Upper lobe of left lung (tissue), 6 donors: Measurements from ENCODE around the gene SMG1. TPM values are rescaled to one million over a fixed set of nuclear protein-coding genes. Genes with fewer than 3 reads are reported as not detected.
"Not testable (repeated sequence)": the region's sequence is repeated elsewhere in the genome, so short reads cannot be mapped to it uniquely, and the experiment has no call there.

Experiments
- ATAC-seq, 2 donors: fragments of 200-7000 bp; cut with Tn5 transposase; one replicate each; pipeline ENCODE4 v1.9.1; 2022; ENCODE audit warnings: mild to moderate bottlenecking in 2 of 2, moderate library complexity in 2 of 2; ENCODE audit not compliant: low FRiP score in 2 of 2
- DNase-seq, 2 donors: peaks; one replicate each; pipeline ENCODE4 v3.0.0-alpha.2; 2019 to 2020
- H3K27ac ChIP-seq, 4 donors: fragments of 200-600 bp; sonication (generic); one replicate each; pipeline ENCODE4 v1.5.1; 2016 to 2019
- H3K27me3 ChIP-seq, 4 donors: fragments of 200-600 bp; sonication (generic); one replicate each; pipeline ENCODE4 v1.5.1; 2017 to 2019
- H3K36me3 ChIP-seq, 4 donors: fragments of 200-600 bp; sonication (generic); one replicate each; pipeline ENCODE4 v1.5.1; 2016 to 2019
- H3K4me1 ChIP-seq, 4 donors: fragments of 200-600 bp; sonication (generic); one replicate each; pipeline ENCODE4 v1.5.1; 2018 to 2019
- H3K4me3 ChIP-seq, 4 donors: fragments of 200-600 bp; sonication (generic); one replicate each; pipeline ENCODE4 v1.5.1; 2017 to 2019; ENCODE audit warnings: mild to moderate bottlenecking in 2 of 4, moderate library complexity in 1 of 4
- H3K9me3 ChIP-seq, 4 donors: fragments of 200-600 bp; sonication (generic); one replicate each; pipeline ENCODE4 v1.5.1; 2018 to 2019
- EP300 ChIP-seq, 4 donors: sonication (generic); formaldehyde crosslinking; IDR thresholded peaks; one replicate each; pipeline ENCODE4 v1.5.1; 2017; ENCODE audit warnings: antibody characterized with exemption in 4 of 4, control low read depth in 2 of 4
- POLR2A ChIP-seq, 4 donors: fragments of 450-650 bp; IDR thresholded peaks; one replicate each; pipeline ENCODE4 v1.5.1; 2016 to 2017; ENCODE audit warnings: antibody characterized with exemption in 4 of 4, mild to moderate bottlenecking in 2 of 4
- POLR2AphosphoS5 ChIP-seq, 2 donors: sonication (generic); formaldehyde crosslinking; IDR thresholded peaks; one replicate each; pipeline ENCODE4 v1.5.1; 2017; ENCODE audit warnings: antibody characterized with exemption in 2 of 2
- WGBS, 2 donors: methylation state at CpG; one replicate each; pipeline ENCODE4 v1.1.5; 2017 to 2018; 5-methylcytosine and 5-hydroxymethylcytosine counted together
- total RNA-seq, 6 donors: library from RNA; depleted of rRNA in 4 of 6; stranded (reverse); fragments of >200 nt in 4 of 6; gene quantifications; one replicate each; pipeline versions ENCODE4 v1.1.0 to v1.2.1, GENCODE V29; 2016 to 2021
- TF ChIP-seq, protein P1 (sequence below), 6 experiments: fragments of 450-650 bp in 4 of 6; fragments of 200-600 bp in 2 of 6; sonication (generic) in 2 of 6; IDR thresholded peaks; one replicate each; pipeline ENCODE4 v1.5.1; 2016 to 2019; ENCODE audit warnings: antibody characterized with exemption in 6 of 6
- donor health status: DM: no; HTN: no; CAD: no; lungs with moderate emphysema.
- donor health status: DM: no; HTN: yes; CAD: no; lungs with severe emphysema.

SMG1 gene
- total RNA-seq, 6 donors from 2014 or later: 39.2 to 122 (median 69.6) TPM

- ATAC-seq, DNase-seq, H3K9me3 ChIP-seq, H3K27me3 ChIP-seq, H3K4me1 ChIP-seq, H3K4me3 ChIP-seq, H3K27ac ChIP-seq: not testable (repeated sequence)
- H3K36me3 ChIP-seq: peaks cover 6 to 73% (median 21%) of the 10 kb centered on the region in 4 donors
Observed at GRCh38 chr16:18862891-18863290, 63.3 kb downstream of the SMG1 start.

DNA sequence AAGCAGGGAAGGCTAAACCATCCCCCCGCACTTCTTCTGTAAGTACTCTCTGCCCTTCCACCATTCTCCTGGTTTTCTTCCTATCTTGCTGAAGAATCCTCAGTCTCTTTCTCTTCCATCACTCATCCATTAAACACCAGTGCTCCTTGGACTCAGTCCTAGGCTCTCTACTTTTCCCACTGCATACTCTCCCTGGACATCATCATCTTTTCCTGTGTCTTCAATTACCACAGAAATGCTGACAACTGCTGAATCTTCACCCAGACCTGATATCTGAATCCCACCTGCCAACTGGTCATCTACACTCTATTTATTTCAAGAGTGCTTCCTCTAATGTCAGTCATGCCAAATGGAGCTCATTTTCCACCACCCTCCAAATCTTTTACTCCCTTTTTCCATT, 71.0 kb downstream of the SMG1 start:
- Histone ChIP-seq H3K27me3 (no peaks in the 10 kb centered on the region), H3K36me3 (peaks cover 24 to 83% (median 45%) of the 10 kb centered on the region in 4 donors), H3K9me3 (no peaks in the 10 kb centered on the region), H3K4me1 (no peaks in the 10 kb centered on the region), H3K4me3 (no peak overlapping the region), H3K27ac (no peak overlapping the region)
- ATAC-seq (no peak), DNase-seq (no peak)
- WGBS, 2 donors: 95 to 100% methylated on average over 1 of the region's 1 CpG
- TF ChIP-seq EP300 (IDR thresholded peaks at IDR 0.05): no peak

DNA sequence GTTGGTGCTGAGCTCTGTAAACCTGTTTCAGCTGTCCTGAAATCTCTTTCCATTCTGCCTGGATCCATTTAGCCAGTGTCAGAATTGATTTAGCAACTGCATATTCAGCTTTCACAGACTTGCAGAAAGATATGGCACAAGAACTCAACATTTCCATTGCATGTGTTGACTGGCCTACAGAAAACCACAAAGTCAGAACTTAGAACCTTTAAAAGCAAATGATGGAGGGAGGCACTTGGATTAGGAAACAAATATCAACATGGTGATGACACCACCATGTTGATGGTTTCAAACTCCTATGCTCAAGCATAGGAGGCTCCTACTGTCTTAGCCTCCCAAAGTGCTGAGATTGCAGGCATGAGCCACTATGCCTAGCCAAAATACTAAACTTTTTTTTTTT, 72.5 kb downstream of the SMG1 start:
- peaks cover 35 to 91% (median 57%) of the 10 kb centered on the region in 4 donors for H3K36me3 ChIP-seq

GRCh38 chr16:18852647-18853046, 73.6 kb downstream of the SMG1 start:
- Histone ChIP-seq H3K27me3 (no peaks in the 10 kb centered on the region), H3K4me1 (no peaks in the 10 kb centered on the region), H3K36me3 (peaks cover 33 to 96% (median 64%) of the 10 kb centered on the region in 4 donors), H3K9me3 (no peaks in the 10 kb centered on the region), H3K27ac (no peak overlapping the region), H3K4me3 (no peak overlapping the region)
- no peak for TF ChIP-seq POLR2A (IDR thresholded peaks at IDR 0.05)
- TF ChIP-seq, protein P1, sequence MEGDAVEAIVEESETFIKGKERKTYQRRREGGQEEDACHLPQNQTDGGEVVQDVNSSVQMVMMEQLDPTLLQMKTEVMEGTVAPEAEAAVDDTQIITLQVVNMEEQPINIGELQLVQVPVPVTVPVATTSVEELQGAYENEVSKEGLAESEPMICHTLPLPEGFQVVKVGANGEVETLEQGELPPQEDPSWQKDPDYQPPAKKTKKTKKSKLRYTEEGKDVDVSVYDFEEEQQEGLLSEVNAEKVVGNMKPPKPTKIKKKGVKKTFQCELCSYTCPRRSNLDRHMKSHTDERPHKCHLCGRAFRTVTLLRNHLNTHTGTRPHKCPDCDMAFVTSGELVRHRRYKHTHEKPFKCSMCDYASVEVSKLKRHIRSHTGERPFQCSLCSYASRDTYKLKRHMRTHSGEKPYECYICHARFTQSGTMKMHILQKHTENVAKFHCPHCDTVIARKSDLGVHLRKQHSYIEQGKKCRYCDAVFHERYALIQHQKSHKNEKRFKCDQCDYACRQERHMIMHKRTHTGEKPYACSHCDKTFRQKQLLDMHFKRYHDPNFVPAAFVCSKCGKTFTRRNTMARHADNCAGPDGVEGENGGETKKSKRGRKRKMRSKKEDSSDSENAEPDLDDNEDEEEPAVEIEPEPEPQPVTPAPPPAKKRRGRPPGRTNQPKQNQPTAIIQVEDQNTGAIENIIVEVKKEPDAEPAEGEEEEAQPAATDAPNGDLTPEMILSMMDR (IDR thresholded peaks at IDR 0.05): no peak
- no peak for TF ChIP-seq POLR2AphosphoS5 (IDR thresholded peaks at IDR 0.05)
- no peak for TF ChIP-seq EP300 (IDR thresholded peaks at IDR 0.05)
- ATAC-seq (no peak), DNase-seq (no peak)
- WGBS, 2 donors: 81 to 87% methylated on average over 1 of the region's 1 CpG

More for the DNA sequence above, 72.5 kb downstream of the SMG1 start:
- Histone ChIP-seq H3K27ac (no peak overlapping the region), H3K27me3 (no peaks in the 10 kb centered on the region), H3K4me3 (no peak overlapping the region), H3K9me3 (no peaks in the 10 kb centered on the region), H3K4me1 (no peaks in the 10 kb centered on the region)
- DNase-seq: no peak
- TF ChIP-seq POLR2AphosphoS5 (IDR thresholded peaks at IDR 0.05): no peak
- TF ChIP-seq, protein P1 (IDR thresholded peaks at IDR 0.05): no peak
- no peak for TF ChIP-seq POLR2A (IDR thresholded peaks at IDR 0.05)
- no peak for TF ChIP-seq EP300 (IDR thresholded peaks at IDR 0.05)
- no peak for ATAC-seq

GRCh38 chr16:18846416-18846815, 79.8 kb downstream of the SMG1 start:
- Histone ChIP-seq H3K4me3 (no peak overlapping the region), H3K36me3 (peaks cover 47 to 97% (median 69%) of the 10 kb centered on the region in 4 donors), H3K9me3 (no peaks in the 10 kb centered on the region), H3K27ac (no peak overlapping the region), H3K27me3 (no peaks in the 10 kb centered on the region), H3K4me1 (no peaks in the 10 kb centered on the region)
- WGBS, 2 donors: 98 to 100% methylated on average over 1 of the region's 1 CpG
- no peak for DNase-seq
- TF ChIP-seq EP300 (IDR thresholded peaks at IDR 0.05) (no peak), POLR2AphosphoS5 (IDR thresholded peaks at IDR 0.05) (no peak), POLR2A (IDR thresholded peaks at IDR 0.05) (no peak)
- TF ChIP-seq, protein P1 (IDR thresholded peaks at IDR 0.05): no peak
- ATAC-seq: no peak

DNA sequence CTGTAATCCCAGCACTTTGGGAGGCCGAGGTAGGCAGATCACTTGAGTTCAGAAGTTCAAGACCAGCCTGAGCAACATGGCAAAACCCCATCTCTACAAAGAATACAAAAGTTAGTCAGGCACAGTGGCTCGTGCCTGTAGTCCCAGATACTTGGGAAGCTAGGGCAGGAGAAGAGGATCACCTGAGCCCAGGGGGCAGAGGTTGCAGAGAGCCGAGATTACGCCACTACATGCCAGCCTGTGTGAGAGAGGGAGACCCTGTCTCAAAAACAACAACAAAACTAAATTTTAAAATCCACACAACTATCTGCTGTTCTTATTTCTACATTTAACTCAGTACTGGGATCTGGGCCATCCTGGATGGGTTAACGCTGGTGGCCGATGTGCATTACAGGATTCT, 83.6 kb downstream of the SMG1 start:
- Histone ChIP-seq H3K36me3 (peaks cover 32 to 96% (median 59%) of the 10 kb centered on the region in 4 donors), H3K27ac (no peak overlapping the region), H3K4me1 (peaks cover 0 to 3% (median 0%) of the 10 kb centered on the region in 4 donors), H3K4me3 (no peak overlapping the region), H3K27me3 (no peaks in the 10 kb centered on the region), H3K9me3 (no peaks in the 10 kb centered on the region)
- DNase-seq: no peak
- 91 to 98% methylated on average over 6 of the region's 6 CpGs for WGBS, 2 donors
- TF ChIP-seq, protein P1 (IDR thresholded peaks at IDR 0.05): no peak
- TF ChIP-seq EP300 (IDR thresholded peaks at IDR 0.05): no peak
- TF ChIP-seq POLR2A (IDR thresholded peaks at IDR 0.05): no peak
- TF ChIP-seq POLR2AphosphoS5 (IDR thresholded peaks at IDR 0.05): no peak
- no peak for ATAC-seq
